ENCODE results near the gene SPAG5.
"Not testable (repeated sequence)": the region's sequence is repeated elsewhere in the genome, so short reads cannot be mapped to it uniquely, and the experiment has no call there.

Gene SPAG5

GRCh38 chr17:28579526-28579925 is 19.3 kb downstream of the SPAG5 start:
- H3K9me3 ChIP-seq (ENCODE audit: control insufficient read depth, insufficient read depth, low read length) = no peaks in the 10 kb centered on the region
- no peak overlapping the region for H3K27ac ChIP-seq (ENCODE audit: low read length)
- H3K36me3 ChIP-seq (ENCODE audit: control insufficient read depth, insufficient read depth, low read length) = peaks cover 43% of the 10 kb centered on the region
- peaks cover 4% of the 10 kb centered on the region; the same call in 1 of the 2 replicates for H3K4me1 ChIP-seq (ENCODE audit: control insufficient read depth, insufficient read depth, low read length)
- no CpG with 5 or more reads among the region's 4 CpGs for WGBS (ENCODE audit: insufficient coverage, insufficient read length)
- no peak overlapping the region for H3K4me3 ChIP-seq (ENCODE audit: low read length)
- DNase-seq (ENCODE audit: low read depth, low spot score) = no peak
- no peaks in the 10 kb centered on the region for H3K27me3 ChIP-seq (ENCODE audit: control insufficient read depth, insufficient read depth, low read length)

- no peak for DNase-seq (ENCODE audit: low read depth, low spot score)
- Histone ChIP-seq H3K9me3 (ENCODE audit: control insufficient read depth, insufficient read depth, low read length) (no peaks in the 10 kb centered on the region), H3K27ac (ENCODE audit: low read length) (no peak overlapping the region), H3K4me1 (ENCODE audit: control insufficient read depth, insufficient read depth, low read length) (peaks cover 4% of the 10 kb centered on the region; the same call in 1 of the 2 replicates), H3K27me3 (ENCODE audit: control insufficient read depth, insufficient read depth, low read length) (no peaks in the 10 kb centered on the region), H3K36me3 (ENCODE audit: control insufficient read depth, insufficient read depth, low read length) (peaks cover 33% of the 10 kb centered on the region; the same call in 1 of the 2 replicates), H3K4me3 (ENCODE audit: low read length) (no peak overlapping the region)
- no CpG with 5 or more reads among the region's 8 CpGs for WGBS (ENCODE audit: insufficient coverage, insufficient read length)
Observed at GRCh38 chr17:28578246-28579195, 20.3 kb downstream of the SPAG5 start.

DNA sequence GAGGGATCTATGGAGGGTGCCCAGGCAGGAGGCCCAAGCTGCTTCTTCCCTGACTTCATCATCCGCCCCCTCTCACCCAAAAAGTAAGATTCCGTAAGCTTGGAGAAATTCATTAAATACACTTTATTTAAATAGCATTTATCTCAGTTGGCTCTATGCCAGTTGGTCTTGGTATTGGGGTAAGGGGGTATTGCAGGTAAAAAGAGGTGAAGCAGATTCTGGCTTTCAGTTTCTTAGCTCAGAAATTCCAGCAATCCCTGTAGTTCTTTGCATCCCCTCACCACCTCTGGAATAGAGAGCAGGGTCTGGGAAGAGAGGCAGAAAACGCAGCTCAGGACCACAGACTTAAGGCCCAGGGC is 21.4 kb downstream of the SPAG5 start:
- Histone ChIP-seq H3K4me1 (ENCODE audit: control insufficient read depth, insufficient read depth, low read length) (peaks cover 4% of the 10 kb centered on the region; the same call in 1 of the 2 replicates), H3K4me3 (ENCODE audit: low read length) (no peak overlapping the region), H3K36me3 (ENCODE audit: control insufficient read depth, insufficient read depth, low read length) (peaks cover 24% of the 10 kb centered on the region; the same call in 1 of the 2 replicates), H3K9me3 (ENCODE audit: control insufficient read depth, insufficient read depth, low read length) (no peaks in the 10 kb centered on the region), H3K27ac (ENCODE audit: low read length) (no peak overlapping the region), H3K27me3 (ENCODE audit: control insufficient read depth, insufficient read depth, low read length) (no peaks in the 10 kb centered on the region)
- DNase-seq (ENCODE audit: low read depth, low spot score) = no peak
- no CpG with 5 or more reads among the region's 3 CpGs for WGBS (ENCODE audit: insufficient coverage, insufficient read length)

DNA sequence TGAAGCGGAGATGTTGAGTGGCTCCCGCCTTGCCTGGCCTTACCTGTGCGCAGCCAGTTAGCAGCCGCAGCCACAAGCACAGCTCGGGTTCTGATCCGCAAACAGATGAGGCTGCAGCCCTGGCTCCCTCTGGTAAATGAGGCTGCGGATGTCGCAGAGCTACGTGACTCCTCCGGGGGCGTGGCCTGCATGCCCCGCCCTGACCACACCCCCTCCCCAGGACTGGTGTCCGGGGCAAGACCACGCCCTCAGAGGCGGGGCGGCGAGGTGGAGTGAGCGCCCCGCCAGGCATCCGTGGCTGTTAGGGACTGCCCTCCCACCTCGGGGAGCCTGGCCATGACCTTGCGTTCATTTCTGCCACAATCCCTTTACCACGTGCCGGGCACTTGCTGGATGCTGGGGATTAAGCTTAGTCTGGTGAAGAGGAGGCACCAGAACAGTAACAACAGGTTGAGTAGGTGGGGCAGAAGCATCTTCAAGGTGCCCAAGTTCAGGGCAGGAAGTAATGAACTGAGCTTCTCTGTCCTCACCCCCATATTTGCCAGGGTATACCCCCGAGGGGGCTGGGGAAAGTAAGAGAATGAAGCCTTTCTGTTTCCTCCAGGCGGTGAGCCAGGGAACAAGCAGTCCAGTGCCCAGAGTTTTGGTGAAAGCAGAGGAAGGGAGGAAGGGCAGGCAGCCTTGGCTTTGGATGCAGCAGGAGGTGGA is 21.9 kb downstream of the SPAG5 start, which contains the start of gene ALDOC:
TSS of gene ALDOC (minus strand) at position 138 of the 708 bp plus-strand sequence. CDS start 1,363 bp downstream, outside the sequence.
- peak within 1 kb of the TSS; percentile 22; the same call in 1 of the 2 replicates for H3K4me3 ChIP-seq (ENCODE audit: low read length)
- WGBS (ENCODE audit: insufficient coverage, insufficient read length) = no CpG with 5 or more reads among the region's 26 CpGs

DNA sequence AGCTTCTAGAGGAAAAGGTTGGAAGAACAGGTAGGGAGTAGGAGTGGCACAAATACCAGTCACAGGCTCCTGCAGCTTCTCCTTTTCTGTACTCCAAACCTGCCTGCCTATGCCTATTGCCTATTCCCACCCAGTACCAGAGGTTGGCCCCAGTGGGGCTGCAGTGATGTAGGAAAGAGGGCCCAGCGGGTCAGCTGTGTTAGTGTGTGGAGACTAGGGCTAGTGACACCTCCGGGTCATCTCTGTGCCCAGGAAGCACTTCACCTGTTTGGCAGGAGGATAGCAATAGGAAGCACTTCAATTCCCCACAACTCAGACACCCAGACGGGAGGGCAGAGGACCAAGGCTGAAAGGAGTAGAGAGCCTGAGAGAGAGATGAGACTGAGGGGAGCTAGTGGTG is 22.8 kb downstream of the SPAG5 start:
- H3K4me1 ChIP-seq (ENCODE audit: control insufficient read depth, insufficient read depth, low read length); H3K27me3 ChIP-seq (ENCODE audit: control insufficient read depth, insufficient read depth, low read length); H3K9me3 ChIP-seq (ENCODE audit: control insufficient read depth, insufficient read depth, low read length); H3K4me3 ChIP-seq (ENCODE audit: low read length); H3K27ac ChIP-seq (ENCODE audit: low read length); DNase-seq (ENCODE audit: low read depth, low spot score): not testable (repeated sequence)
- H3K36me3 ChIP-seq (ENCODE audit: control insufficient read depth, insufficient read depth, low read length) = peaks cover 19% of the 10 kb centered on the region; the same call in 1 of the 2 replicates
- no CpG with 5 or more reads among the region's 3 CpGs for WGBS (ENCODE audit: insufficient coverage, insufficient read length)

More for the DNA sequence above, 21.9 kb downstream of the SPAG5 start, which contains the start of gene ALDOC:
- peak; percentile 93 for DNase-seq (ENCODE audit: low read depth, low spot score)
- Histone ChIP-seq H3K9me3 (ENCODE audit: control insufficient read depth, insufficient read depth, low read length) (no peaks in the 10 kb centered on the region), H3K4me1 (ENCODE audit: control insufficient read depth, insufficient read depth, low read length) (peaks cover 4% of the 10 kb centered on the region; the same call in 1 of the 2 replicates), H3K27ac (ENCODE audit: low read length) (no peak within 1 kb of the TSS), H3K27me3 (ENCODE audit: control insufficient read depth, insufficient read depth, low read length) (no peaks in the 10 kb centered on the region), H3K36me3 (ENCODE audit: control insufficient read depth, insufficient read depth, low read length) (peaks cover 19% of the 10 kb centered on the region; the same call in 1 of the 2 replicates)

- H3K36me3 ChIP-seq (ENCODE audit: control insufficient read depth, insufficient read depth, low read length) = peaks cover 19% of the 10 kb centered on the region; the same call in 1 of the 2 replicates
- no CpG with 5 or more reads among the region's 14 CpGs for WGBS (ENCODE audit: insufficient coverage, insufficient read length)
Observed at GRCh38 chr17:28575126-28575795, 23.6 kb downstream of the SPAG5 start.

GRCh38 chr17:28574526-28574925 is 24.3 kb downstream of the SPAG5 start:
- Histone ChIP-seq H3K36me3 (ENCODE audit: control insufficient read depth, insufficient read depth, low read length) (peaks cover 15% of the 10 kb centered on the region; the same call in 1 of the 2 replicates), H3K4me3 (ENCODE audit: low read length) (no peak overlapping the region), H3K9me3 (ENCODE audit: control insufficient read depth, insufficient read depth, low read length) (no peaks in the 10 kb centered on the region), H3K4me1 (ENCODE audit: control insufficient read depth, insufficient read depth, low read length) (peaks cover 4% of the 10 kb centered on the region; the same call in 1 of the 2 replicates), H3K27ac (ENCODE audit: low read length) (no peak overlapping the region), H3K27me3 (ENCODE audit: control insufficient read depth, insufficient read depth, low read length) (no peaks in the 10 kb centered on the region)
- DNase-seq (ENCODE audit: low read depth, low spot score) = no peak
- no CpG with 5 or more reads among the region's 7 CpGs for WGBS (ENCODE audit: insufficient coverage, insufficient read length)

More at GRCh38 chr17:28575126-28575795, 23.6 kb downstream of the SPAG5 start:
- Histone ChIP-seq H3K4me3 (ENCODE audit: low read length) (no peak overlapping the region), H3K27ac (ENCODE audit: low read length) (no peak overlapping the region), H3K4me1 (ENCODE audit: control insufficient read depth, insufficient read depth, low read length) (peaks cover 4% of the 10 kb centered on the region; the same call in 1 of the 2 replicates), H3K9me3 (ENCODE audit: control insufficient read depth, insufficient read depth, low read length) (no peaks in the 10 kb centered on the region), H3K27me3 (ENCODE audit: control insufficient read depth, insufficient read depth, low read length) (no peaks in the 10 kb centered on the region)
- no peak for DNase-seq (ENCODE audit: low read depth, low spot score)

- DNase-seq (ENCODE audit: low read depth, low spot score) = no peak
- Histone ChIP-seq H3K27ac (ENCODE audit: low read length) (no peak overlapping the region), H3K36me3 (ENCODE audit: control insufficient read depth, insufficient read depth, low read length) (peaks cover 10% of the 10 kb centered on the region; the same call in 1 of the 2 replicates), H3K9me3 (ENCODE audit: control insufficient read depth, insufficient read depth, low read length) (no peaks in the 10 kb centered on the region), H3K27me3 (ENCODE audit: control insufficient read depth, insufficient read depth, low read length) (no peaks in the 10 kb centered on the region), H3K4me1 (ENCODE audit: control insufficient read depth, insufficient read depth, low read length) (peaks cover 4% of the 10 kb centered on the region; the same call in 1 of the 2 replicates), H3K4me3 (ENCODE audit: low read length) (no peak overlapping the region)
- WGBS (ENCODE audit: insufficient coverage, insufficient read length) = no CpG with 5 or more reads among the region's 6 CpGs
Observed at GRCh38 chr17:28573966-28574480, 24.8 kb downstream of the SPAG5 start.

DNA sequence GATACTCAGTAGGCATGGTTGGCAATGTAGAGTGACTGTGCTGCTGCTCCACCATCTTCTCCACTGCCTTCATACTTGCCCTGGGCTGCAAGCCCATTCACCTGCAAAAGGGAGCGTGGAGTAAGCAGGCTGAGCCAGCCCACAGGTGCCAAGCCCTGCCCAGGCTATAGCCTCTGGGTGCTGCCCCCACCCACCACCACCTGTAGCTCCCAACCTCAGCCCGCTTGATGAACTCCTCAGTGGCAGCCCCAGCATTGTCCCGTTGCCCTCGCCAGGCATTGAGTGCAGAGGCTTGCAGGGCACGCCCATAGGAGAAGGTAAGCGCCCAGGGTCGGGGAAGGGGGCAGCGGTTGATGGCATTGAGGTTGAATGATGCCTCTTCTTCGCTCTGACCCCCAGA is 25.3 kb downstream of the SPAG5 start:
- Histone ChIP-seq H3K27me3 (ENCODE audit: control insufficient read depth, insufficient read depth, low read length) (no peaks in the 10 kb centered on the region), H3K36me3 (ENCODE audit: control insufficient read depth, insufficient read depth, low read length) (peaks cover 5% of the 10 kb centered on the region; the same call in 1 of the 2 replicates), H3K4me1 (ENCODE audit: control insufficient read depth, insufficient read depth, low read length) (peaks cover 4% of the 10 kb centered on the region; the same call in 1 of the 2 replicates), H3K4me3 (ENCODE audit: low read length) (no peak overlapping the region), H3K27ac (ENCODE audit: low read length) (no peak overlapping the region), H3K9me3 (ENCODE audit: control insufficient read depth, insufficient read depth, low read length) (no peaks in the 10 kb centered on the region)
- DNase-seq (ENCODE audit: low read depth, low spot score) = no peak
- no CpG with 5 or more reads among the region's 9 CpGs for WGBS (ENCODE audit: insufficient coverage, insufficient read length)

All from iPS DF 6.9 (cell line).